HG03565 (cell line): ENCODE data around the gene CLDN4.
"Not testable (repeated sequence)": the region's sequence is repeated elsewhere in the genome, so short reads cannot be mapped to it uniquely, and the experiment has no call there.

ENCODE experiments used
- ATAC-seq: cut with Tn5 transposase; IDR thresholded peaks from one replicate; pipeline ENCODE4 v1.9.1; 2021; ENCODE audit warnings: mild to moderate bottlenecking, moderate library complexity; ENCODE audit not compliant: unreplicated experiment

Gene CLDN4

GRCh38 chr7:73830681-73831583, at the start of gene CLDN4:
Gene CLDN4, plus strand, starts transcription at chr7:73830996. Its CDS starts 206 bp downstream, at chr7:73831202.
- no peak for ATAC-seq

GRCh38 chr7:73786588-73786987, 44.2 kb upstream of the CLDN4 start:
- no peak for ATAC-seq

DNA sequence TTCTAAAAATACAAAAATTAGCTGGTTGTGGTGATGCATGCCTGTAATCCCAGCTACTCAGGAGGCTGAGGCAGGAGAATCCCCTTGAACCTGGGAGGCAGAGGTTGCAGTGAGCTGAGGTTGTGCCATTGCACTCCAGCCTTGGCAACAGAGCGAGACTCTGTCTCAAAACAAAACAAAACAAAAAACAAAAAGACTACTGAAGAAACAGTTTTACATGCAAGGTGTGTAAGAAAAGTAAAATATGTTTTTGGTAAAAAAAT, 43.1 kb upstream of the CLDN4 start:
- ATAC-seq = not testable (repeated sequence)

DNA sequence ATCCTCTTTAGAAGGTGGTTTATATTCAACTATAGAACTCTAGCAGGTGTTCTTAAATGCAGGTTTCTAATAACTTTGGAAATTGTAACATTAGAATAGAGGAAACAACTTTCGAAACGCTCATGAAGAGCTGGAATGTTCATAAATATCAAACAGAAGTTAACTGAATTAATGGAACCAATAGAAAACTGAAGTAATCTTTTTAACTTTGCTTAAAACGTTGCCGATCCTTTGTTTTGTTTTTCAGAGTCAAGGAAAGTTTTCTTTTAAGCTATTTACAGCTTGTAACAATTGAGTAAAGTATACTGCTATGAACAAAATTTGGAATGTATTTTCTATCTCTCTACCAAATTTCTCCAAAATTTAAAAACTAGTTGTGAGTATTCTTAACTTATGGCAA, 41.7 kb upstream of the CLDN4 start:
- no peak for ATAC-seq

- not testable (repeated sequence) for ATAC-seq
These were observed 39.6 kb upstream of the CLDN4 start for GRCh38 chr7:73791170-73791690.

- not testable (repeated sequence) for ATAC-seq
These were observed 35.6 kb upstream of the CLDN4 start for GRCh38 chr7:73795188-73795587.

- ATAC-seq = not testable (repeated sequence)
These were observed 34.1 kb upstream of the CLDN4 start for GRCh38 chr7:73796656-73797055.

- ATAC-seq = not testable (repeated sequence)
These were observed 33.6 kb upstream of the CLDN4 start for GRCh38 chr7:73797176-73797575.

DNA sequence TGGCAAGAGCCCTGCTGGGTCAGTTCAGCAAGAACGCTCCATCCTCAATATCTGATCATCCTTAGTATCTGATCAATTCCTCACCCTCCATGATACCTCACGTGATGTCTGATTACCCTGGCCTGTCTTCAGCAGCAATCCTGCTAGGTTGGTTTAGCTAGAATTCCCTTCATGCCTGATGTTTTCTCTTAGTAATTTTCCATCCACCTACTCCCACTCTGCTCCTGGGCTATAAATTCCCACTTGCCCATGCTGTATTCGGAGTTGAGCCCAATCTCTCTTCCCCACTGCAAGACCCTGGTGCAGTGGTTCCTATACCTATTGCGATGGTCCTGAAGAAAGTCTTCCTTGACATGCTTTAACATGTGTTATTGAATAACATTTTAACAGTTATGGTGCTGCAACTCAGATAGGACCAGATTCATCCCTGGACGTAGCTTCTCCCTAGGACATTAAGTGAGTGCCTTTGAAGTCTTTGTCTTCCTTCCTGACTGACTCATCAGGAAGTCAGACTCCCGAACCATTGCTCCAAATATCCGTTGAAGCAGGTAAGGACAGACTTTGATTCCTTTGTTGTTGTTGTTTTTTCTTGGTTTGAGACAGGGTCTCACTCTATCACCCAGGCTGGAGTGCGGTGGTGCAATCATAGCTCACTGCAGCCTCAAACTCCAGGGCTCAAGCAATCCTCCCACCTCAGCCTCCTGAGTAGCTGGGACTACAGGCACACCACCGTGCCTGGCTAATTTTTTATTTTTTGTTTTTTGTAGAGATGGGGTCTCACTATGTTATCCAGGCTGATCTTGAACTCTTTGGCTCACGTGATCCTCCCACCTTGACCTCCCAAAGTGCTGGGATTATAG, 31.3 kb upstream of the CLDN4 start:
- ATAC-seq = no peak

DNA sequence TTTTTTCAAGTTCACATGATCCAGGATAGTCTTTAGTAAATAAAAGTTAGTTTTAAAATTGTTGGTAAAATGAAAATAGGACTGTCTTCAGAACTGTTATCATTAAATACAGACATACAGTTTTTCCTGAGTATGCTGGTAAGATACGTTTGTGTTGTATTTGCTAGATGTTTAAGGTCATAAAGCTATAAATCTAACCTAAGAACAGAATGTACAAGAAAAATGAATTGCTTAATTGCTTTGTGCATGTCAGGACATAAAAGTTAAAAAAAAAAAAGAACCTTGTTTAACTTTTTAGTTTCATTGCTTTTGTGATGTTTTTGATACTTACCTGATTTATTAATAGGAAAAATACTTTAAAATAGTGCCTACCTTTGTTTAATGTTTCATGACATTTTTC, 29.2 kb upstream of the CLDN4 start:
- no peak for ATAC-seq

DNA sequence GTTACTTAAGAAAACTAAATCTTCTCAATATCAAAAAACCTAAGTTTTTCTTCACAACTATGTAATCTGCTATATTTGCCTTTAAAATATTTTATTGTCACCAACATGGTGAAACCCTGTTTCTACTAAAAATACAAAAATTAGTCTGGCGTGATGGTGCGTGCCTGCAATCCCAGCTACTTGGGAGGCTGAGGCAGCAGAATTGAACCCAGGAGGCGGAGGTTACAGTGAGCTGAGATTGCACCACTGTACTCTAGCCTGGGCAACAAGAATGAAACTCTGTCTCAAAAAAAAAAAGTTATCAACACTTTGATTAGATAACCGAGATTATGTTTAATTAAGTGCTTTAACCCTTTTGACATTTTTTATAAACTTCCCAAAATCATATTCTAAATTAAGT, 28.3 kb upstream of the CLDN4 start:
- no peak for ATAC-seq

DNA sequence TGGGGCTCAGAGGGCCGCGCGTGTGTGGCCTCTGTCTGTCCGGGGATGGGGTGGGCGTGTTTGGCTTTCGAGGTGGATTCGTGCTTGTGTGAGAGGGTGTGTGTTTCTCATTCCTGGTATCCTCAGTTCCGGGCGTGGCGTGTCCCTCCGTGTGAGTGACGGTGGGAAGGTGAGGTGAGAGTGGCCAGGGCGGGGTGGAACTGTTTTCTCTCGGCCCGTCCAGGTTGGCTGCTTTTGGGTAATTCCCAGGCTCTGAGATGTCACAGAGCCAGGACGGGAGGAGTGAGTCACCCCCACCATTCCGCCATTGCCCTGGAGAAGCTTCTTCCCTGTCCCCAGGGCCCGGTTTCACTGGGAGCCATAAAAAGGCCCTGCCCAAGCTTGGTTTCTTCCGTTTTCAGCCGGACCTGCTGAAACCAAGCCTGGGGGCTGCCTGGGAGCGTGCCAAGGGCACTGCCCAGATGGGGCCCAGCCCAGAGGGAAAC, 21.3 kb upstream of the CLDN4 start:
- ATAC-seq = no peak

DNA sequence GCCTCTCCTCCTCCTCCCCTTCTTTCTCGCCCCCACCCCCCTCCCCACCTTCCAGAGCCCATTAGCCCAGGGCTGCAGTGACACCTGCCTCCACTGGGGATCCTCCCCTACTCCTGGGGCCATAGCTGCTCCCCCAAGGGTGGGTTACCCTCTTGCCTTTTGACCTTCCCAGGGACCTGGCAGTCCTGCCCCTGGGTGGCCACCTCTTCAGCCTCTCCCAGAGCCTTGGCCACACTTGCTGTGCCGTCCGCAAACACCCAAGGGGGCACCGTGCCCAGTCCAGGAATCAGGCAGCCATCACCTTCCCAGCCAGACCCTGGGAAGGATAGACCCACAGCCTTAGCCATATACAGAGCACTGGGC, 19.8 kb upstream of the CLDN4 start:
- no peak for ATAC-seq

- no peak for ATAC-seq
These were observed 19.0 kb upstream of the CLDN4 start for GRCh38 chr7:73811760-73812168.

DNA sequence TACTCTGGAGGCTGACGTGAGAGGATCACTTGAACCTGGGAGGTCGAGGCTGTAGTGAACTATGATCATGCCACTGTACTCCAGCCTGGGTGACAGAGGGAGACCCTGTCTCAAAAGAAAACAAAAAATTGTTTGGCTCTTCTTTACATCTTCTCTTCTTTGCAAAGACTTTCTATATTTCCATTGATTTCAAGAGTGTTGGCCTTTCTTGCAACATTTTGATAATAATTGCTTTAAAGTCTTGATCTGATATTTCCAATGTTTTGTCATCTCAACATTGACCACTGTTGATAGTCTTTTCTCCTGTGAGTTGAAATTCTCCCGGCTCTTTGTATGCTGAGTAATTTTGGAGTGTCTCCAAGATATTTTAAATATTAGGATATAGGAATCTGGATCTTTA, 17.8 kb upstream of the CLDN4 start:
- no peak for ATAC-seq

GRCh38 chr7:73815436-73815835, 15.4 kb upstream of the CLDN4 start:
- ATAC-seq = no peak

GRCh38 chr7:73817121-73817520, 13.7 kb upstream of the CLDN4 start:
- ATAC-seq = no peak

- no peak for ATAC-seq
These were observed 10.8 kb upstream of the CLDN4 start for GRCh38 chr7:73820013-73820412.

- not testable (repeated sequence) for ATAC-seq
These were observed 9.1 kb upstream of the CLDN4 start for GRCh38 chr7:73821597-73822285.

GRCh38 chr7:73822319-73823173, 8.2 kb upstream of the CLDN4 start:
- no peak for ATAC-seq
